ENCODE data around the gene SLC31A1. TPM values are rescaled to one million over a fixed set of nuclear protein-coding genes. Genes with fewer than 3 reads are reported as not detected.

The SLC31A1 gene
- total and polyA plus RNA-seq, 3 donors from 2014 or later = 12.3 to 21.9 (median 15.3) TPM

- H3K9me3 ChIP-seq = no peaks in the 10 kb centered on the region
- intact Hi-C loops (cut with DNase I; ENCODE audit: low total_unique reads) = no loop called here
- no peak for TF ChIP-seq POLR2A (IDR thresholded peaks at IDR 0.05)
- TF ChIP-seq CTCF (IDR thresholded peaks at IDR 0.05) = no peak
- WGBS, 2 donors = 86 to 97% methylated on average over 6 to 8 of the region's 8 CpGs
- H3K4me1 ChIP-seq = no peaks in the 10 kb centered on the region
- no peaks in the 10 kb centered on the region for H3K27me3 ChIP-seq
- DNase-seq = no peak
- H3K36me3 ChIP-seq (ENCODE audit: low read depth, missing control alignments) = no peaks in the 10 kb centered on the region
- H3K4me3 ChIP-seq = no peak overlapping the region
- H3K27ac ChIP-seq = no peak overlapping the region
These were observed 77.0 kb downstream of the SLC31A1 start for GRCh38 chr9:113298311-113298710.

- TF ChIP-seq CTCF (IDR thresholded peaks at IDR 0.05) (no peak), POLR2A (IDR thresholded peaks at IDR 0.05) (no peak)
- WGBS, 2 donors = 88 to 90% methylated on average over 11 to 15 of the region's 15 CpGs
- intact Hi-C loops (cut with DNase I; ENCODE audit: low total_unique reads) = no loop called here
These were observed 77.8 kb downstream of the SLC31A1 start for GRCh38 chr9:113298924-113299770.

GRCh38 chr9:113299800-113300292 lies 78.5 kb downstream of the SLC31A1 start:
- no peak overlapping the region for H3K27ac ChIP-seq
- H3K27me3 ChIP-seq = no peaks in the 10 kb centered on the region
- H3K4me3 ChIP-seq = no peak overlapping the region
- no peak for DNase-seq
- H3K4me1 ChIP-seq = no peaks in the 10 kb centered on the region
- H3K9me3 ChIP-seq = no peaks in the 10 kb centered on the region
- TF ChIP-seq POLR2A (IDR thresholded peaks at IDR 0.05) = no peak
- TF ChIP-seq CTCF (IDR thresholded peaks at IDR 0.05) = no peak
- intact Hi-C loops (cut with DNase I; ENCODE audit: low total_unique reads) = no loop called here
- no peaks in the 10 kb centered on the region for H3K36me3 ChIP-seq (ENCODE audit: low read depth, missing control alignments)
- 46 to 54% methylated on average over 8 of the region's 8 CpGs for WGBS, 2 donors

More at GRCh38 chr9:113298924-113299770, 77.8 kb downstream of the SLC31A1 start:
- Histone ChIP-seq H3K27ac (no peak overlapping the region), H3K27me3 (no peaks in the 10 kb centered on the region), H3K36me3 (ENCODE audit: low read depth, missing control alignments) (no peaks in the 10 kb centered on the region), H3K9me3 (no peaks in the 10 kb centered on the region), H3K4me1 (no peaks in the 10 kb centered on the region), H3K4me3 (no peak overlapping the region)
- no peak for DNase-seq

- DNase-seq = no peak
- H3K36me3 ChIP-seq (ENCODE audit: low read depth, missing control alignments) = no peaks in the 10 kb centered on the region
- H3K4me3 ChIP-seq = no peak overlapping the region
- no peaks in the 10 kb centered on the region for H3K9me3 ChIP-seq
- no peak overlapping the region for H3K27ac ChIP-seq
- H3K27me3 ChIP-seq = no peaks in the 10 kb centered on the region
- intact Hi-C loops (cut with DNase I; ENCODE audit: low total_unique reads) = no loop called here
- 81 to 90% methylated on average over 8 of the region's 8 CpGs for WGBS, 2 donors
- no peak for TF ChIP-seq POLR2A (IDR thresholded peaks at IDR 0.05)
- TF ChIP-seq CTCF (IDR thresholded peaks at IDR 0.05) = no peak
- H3K4me1 ChIP-seq = no peaks in the 10 kb centered on the region
These were observed 80.2 kb downstream of the SLC31A1 start for GRCh38 chr9:113301548-113301947.

Measured in testis (tissue), 3 donors.